Panc1 (cell line): ENCODE data around the gene KRTCAP2. TPM values are rescaled to one million over a fixed set of nuclear protein-coding genes. Genes with fewer than 3 reads are reported as not detected.
"Not testable (repeated sequence)": the region's sequence is repeated elsewhere in the genome, so short reads cannot be mapped to it uniquely, and the experiment has no call there.

ENCODE experiments used
- ATAC-seq: fragments of 200-7000 bp; cut with Tn5 transposase; 2 replicates; pipeline ENCODE4 v1.9.1; 2020; ENCODE audit warnings: mild to moderate bottlenecking, moderate library complexity
- BruUV-seq: library from RNA; stranded (reverse); fragments of 400-500 nt; replicated peaks from 2 replicates; lab custom pipeline; 2021; lab: Mats Ljungman, UMichigan
- CTCF ChIA-PET: fragments of 300-600 bp; sonication (Branson Sonifier 250); formaldehyde crosslinking; loops from one replicate; lab custom pipeline; 2022; ENCODE audit warnings: antibody characterized with exemption; lab: Charles Lee
- POLR2A ChIA-PET: fragments of 300-600 bp; sonication (Branson Sonifier 250); formaldehyde crosslinking; loops from one replicate; lab custom pipeline; 2022; ENCODE audit warnings: antibody characterized with exemption; lab: Charles Lee
- DNase-seq: peaks from one replicate; pipeline ENCODE4 v3.0.0-alpha.2; 2010; ENCODE audit warnings: low read depth, low spot score
- H3K27ac ChIP-seq: 2 replicates; pipeline ENCODE4 v1.5.1; 2011; ENCODE audit warnings: mild to moderate bottlenecking, low read length, inconsistent platforms
- H3K27me3 ChIP-seq: fragments of 200-500 bp; sonication (Bioruptor generic); 2 replicates; pipeline ENCODE4 v1.6.0; 2014; ENCODE audit warnings: low read length, inconsistent platforms; ENCODE audit not compliant: control insufficient read depth, insufficient read depth
- H3K36me3 ChIP-seq: fragments of 200-500 bp; sonication (Bioruptor generic); 2 replicates; pipeline ENCODE4 v1.5.1; 2014; ENCODE audit warnings: inconsistent platforms, mild to moderate bottlenecking, low read length, moderate library complexity; ENCODE audit not compliant: control insufficient read depth, insufficient read depth
- H3K4me1 ChIP-seq: 2 replicates; pipeline ENCODE4 v1.5.1; 2011; ENCODE audit warnings: inconsistent platforms, mild to moderate bottlenecking, low read length, moderate library complexity; ENCODE audit not compliant: control insufficient read depth, insufficient read depth
- H3K4me3 ChIP-seq, 2 experiments: 2 replicates each; pipeline ENCODE4 v1.5.1; 2011 to 2012; ENCODE audit warnings: low read depth in 2 of 2, low read length in 2 of 2, mild to moderate bottlenecking in 2 of 2, inconsistent platforms in 1 of 2, moderate library complexity in 1 of 2
- H3K9me3 ChIP-seq: fragments of 200-500 bp; sonication (Bioruptor generic); 2 replicates; pipeline ENCODE4 v1.5.1; 2014; ENCODE audit warnings: low read depth, mild to moderate bottlenecking, inconsistent platforms, low read length, moderate library complexity; ENCODE audit not compliant: control insufficient read depth, insufficient read depth
- CTCF ChIP-seq: fragments of 450-650 bp; IDR thresholded peaks from 2 replicates; pipeline ENCODE4 v1.5.1; 2017; ENCODE audit warnings: mild to moderate bottlenecking
- POLR2AphosphoS5 ChIP-seq: IDR thresholded peaks from 2 replicates; pipeline ENCODE4 v1.6.1; 2012; ENCODE audit warnings: mild to moderate bottlenecking, low read depth, low read length, moderate library complexity
- REST ChIP-seq, 2 experiments: IDR thresholded peaks; 2 replicates each; pipeline ENCODE4 v1.6.1; 2011 to 2012; ENCODE audit warnings: low read depth in 2 of 2, control low read depth in 1 of 2, low read length in 1 of 2, mild to moderate bottlenecking in 1 of 2, moderate library complexity in 1 of 2; ENCODE audit not compliant: insufficient read depth in 1 of 2
- SIN3A ChIP-seq: IDR thresholded peaks from 2 replicates; pipeline ENCODE4 v1.6.1; 2012; ENCODE audit warnings: low read depth, mild to moderate bottlenecking, low read length, moderate library complexity, borderline replicate concordance; ENCODE audit not compliant: insufficient read depth
- TCF7L2 ChIP-seq: IDR thresholded peaks from 2 replicates; pipeline ENCODE4 v1.6.1; 2011; ENCODE audit warnings: mild to moderate bottlenecking, low read depth, low read length, inconsistent platforms
- in situ Hi-C: cut with HindIII; loops from 2 replicates; pipeline ENCODE4 v1.10.0; 2016; ENCODE audit warnings: low sequenced_read_pairs, low pct_unique_long_range_greater_than_20kb
- intact Hi-C: fragments of 100-400 bp; cut with micrococcal nuclease; formaldehyde crosslinking; loops from one replicate; pipeline ENCODE4 v1.10.0; 2022; ENCODE audit not compliant: unreplicated experiment
- total RNA-seq: library from RNA; stranded (reverse); gene quantifications from one replicate; pipeline ENCODE4 v1.2.1, GENCODE V29; 2021; ENCODE audit not compliant: unreplicated experiment

The KRTCAP2 gene
- total RNA-seq, 1 experiment from 2014 or later, result 155 TPM

- H3K36me3 ChIP-seq, result no peaks in the 10 kb centered on the region
- ATAC-seq (no peak), DNase-seq (no peak)
- H3K4me3 ChIP-seq, result no peak overlapping the region
- no peak overlapping the region for H3K27ac ChIP-seq
- ChIA-PET CTCF (interaction anchor here (0.5 to 0.7 kb wide), 2 partner anchors 17 to 121 kb away, joined by 3 to 5 read pairs; no protein-coding TSS in a partner anchor), POLR2A (no interaction called here)
- BruUV-seq, result no TSS peak
- intact Hi-C loops, result no loop called here
- TF ChIP-seq CTCF, result no peak
- in situ Hi-C loops, result no loop called here
- H3K27me3 ChIP-seq, result no peaks in the 10 kb centered on the region; the same call in 1 of the 2 replicates
- H3K9me3 ChIP-seq, result no peaks in the 10 kb centered on the region
- no peaks in the 10 kb centered on the region for H3K4me1 ChIP-seq
Measured at GRCh38 chr1:155160128-155160527, 13.0 kb downstream of the KRTCAP2 start.

- no peak for TF ChIP-seq REST (IDR thresholded peaks at IDR 0.05; ENCODE audit: insufficient read depth in 1 of 2, low read depth in 2 of 2, low read length in 1 of 2)
- no peak for TF ChIP-seq TCF7L2
- no peak for TF ChIP-seq SIN3A
- no peak for TF ChIP-seq CTCF
- TF ChIP-seq POLR2AphosphoS5, result no peak
- POLR2A ChIA-PET, result no interaction called here
- CTCF ChIA-PET, result no interaction called here
- no TSS peak for BruUV-seq
- Histone ChIP-seq H3K36me3 (no peaks in the 10 kb centered on the region), H3K4me1 (no peaks in the 10 kb centered on the region), H3K4me3 (no peak overlapping the region), H3K27ac (no peak overlapping the region), H3K9me3 (no peaks in the 10 kb centered on the region), H3K27me3 (no peaks in the 10 kb centered on the region; the same call in 1 of the 2 replicates)
- DNase-seq (no peak), ATAC-seq (no peak)
- intact Hi-C loops, result no loop called here
- in situ Hi-C loops, result no loop called here
Measured at GRCh38 chr1:155158991-155159390, 14.1 kb downstream of the KRTCAP2 start.

- BruUV-seq, H3K27me3 ChIP-seq, H3K4me3 ChIP-seq, ATAC-seq, H3K9me3 ChIP-seq, intact Hi-C loops, DNase-seq, CTCF ChIA-PET, in situ Hi-C loops, H3K36me3 ChIP-seq, H3K4me1 ChIP-seq, H3K27ac ChIP-seq: not testable (repeated sequence)
- POLR2A ChIA-PET, result interaction anchor here (0.6 kb wide), 1 partner anchor 899 kb away, joined by 3 read pairs; no protein-coding TSS in a partner anchor
Measured at GRCh38 chr1:155155996-155156643, 17.0 kb downstream of the KRTCAP2 start.
